ENCODE data around the gene CHST11.
A peak's percentile ranks its signal among the peaks of the same experiment; 100 is the strongest.

CHST11 gene

GRCh38 chr12:104735801-104736200, 279.1 kb downstream of the CHST11 start:
- no peak for TF ChIP-seq CTCF (IDR thresholded peaks at IDR 0.05; ENCODE audit: low read length, missing control alignments)
- no peak for DNase-seq (ENCODE audit: low read depth)

GRCh38 chr12:104736307-104736706, 279.6 kb downstream of the CHST11 start:
- no peak for TF ChIP-seq CTCF (IDR thresholded peaks at IDR 0.05; ENCODE audit: low read length, missing control alignments)
- DNase-seq (ENCODE audit: low read depth), result peak; percentile 66
- H3K4me3 ChIP-seq (replicated peaks; ENCODE audit: low read depth, low read length), result no peak overlapping the region

More at GRCh38 chr12:104735801-104736200, 279.1 kb downstream of the CHST11 start:
- H3K4me3 ChIP-seq (replicated peaks; ENCODE audit: low read depth, low read length), result no peak overlapping the region

GRCh38 chr12:104737113-104737512, 280.4 kb downstream of the CHST11 start:
- DNase-seq (ENCODE audit: low read depth), result no peak
- no peak for TF ChIP-seq CTCF (IDR thresholded peaks at IDR 0.05; ENCODE audit: low read length, missing control alignments)

GRCh38 chr12:104737791-104738301, 281.1 kb downstream of the CHST11 start:
- no peak overlapping the region for H3K4me3 ChIP-seq (replicated peaks; ENCODE audit: low read depth, low read length)
- TF ChIP-seq CTCF (IDR thresholded peaks at IDR 0.05; ENCODE audit: low read length, missing control alignments), result no peak
- DNase-seq (ENCODE audit: low read depth), result no peak

More at GRCh38 chr12:104737113-104737512, 280.4 kb downstream of the CHST11 start:
- H3K4me3 ChIP-seq (replicated peaks; ENCODE audit: low read depth, low read length), result no peak overlapping the region

GRCh38 chr12:104738331-104738730, 281.6 kb downstream of the CHST11 start:
- no peak overlapping the region for H3K4me3 ChIP-seq (replicated peaks; ENCODE audit: low read depth, low read length)
- no peak for TF ChIP-seq CTCF (IDR thresholded peaks at IDR 0.05; ENCODE audit: low read length, missing control alignments)
- DNase-seq (ENCODE audit: low read depth), result no peak

GRCh38 chr12:104738776-104739642, 282.3 kb downstream of the CHST11 start:
- no peak for DNase-seq (ENCODE audit: low read depth)
- no peak overlapping the region for H3K4me3 ChIP-seq (replicated peaks; ENCODE audit: low read depth, low read length)
- no peak for TF ChIP-seq CTCF (IDR thresholded peaks at IDR 0.05; ENCODE audit: low read length, missing control alignments)

Data from fibroblast of pulmonary artery (primary cell).